Heart left ventricle (tissue), 13 donors: ENCODE data around the gene OXGR1.

Experiments used
- CTCF ChIP-seq, 12 donors: fragments of 200-600 bp; sonication (generic) in 4 of 12; IDR thresholded peaks; one replicate each; pipeline versions ENCODE4 v1.5.0 to v1.8.0; 2018 to 2022; ENCODE audit warnings: antibody characterized with exemption in 12 of 12, mild to moderate bottlenecking in 5 of 12
- POLR2A ChIP-seq, 2 donors: fragments of 450-650 bp; IDR thresholded peaks; one replicate each; pipeline ENCODE4 v1.6.1; 2017; ENCODE audit warnings: antibody characterized with exemption in 2 of 2, mild to moderate bottlenecking in 2 of 2, moderate library complexity in 2 of 2
- donor health status: ischemic (EF 13 %, LVEDD 7.1; RV severe dilation, severe dysfunction).
- donor health status: DM: no; HTN: yes; CAD: no.
- donor health status: DM: no; HTN: no; CAD: no.
- donor health status: ischemic (EF 25% LVEDD 6.9; RV normal size, moderate dysfunction).
- donor health status: ischemic (EF 25% LVEDD 5.7; RV mildly dilated, moderate dysfunction).
- donor health status: ischemic (EF 35%, LVEDD 5.7; RV mildly dilated, moderate dysfunction).
- donor health status: nonischemic (EF 11% LVEDD 7.7; RV severe dilation, severe dysfunction).
- donor health status: DM: yes; HTN: yes; CAD: no.
- donor health status: PGD.
- donor health status: ischemic (EF 29% LVEDD 5.4; RV normal size, mild dysfunction).
- donor health status: nonischemic (EF 23%, LVEDD 6.1; RV moderate dilation, normal function).

GRCh38 chr13:96935901-96936300, 58.4 kb downstream of the OXGR1 start:
- TF ChIP-seq CTCF (IDR thresholded peaks at IDR 0.05) (no peak), POLR2A (IDR thresholded peaks at IDR 0.05) (no peak)
